COLO829 (cell line): ENCODE measurements around the gene MPDZ.

Experiments used
- DNase-seq: peaks from one replicate; pipeline ENCODE4 v3.0.0; 2012; ENCODE audit warnings: low spot score

The MPDZ gene

DNA sequence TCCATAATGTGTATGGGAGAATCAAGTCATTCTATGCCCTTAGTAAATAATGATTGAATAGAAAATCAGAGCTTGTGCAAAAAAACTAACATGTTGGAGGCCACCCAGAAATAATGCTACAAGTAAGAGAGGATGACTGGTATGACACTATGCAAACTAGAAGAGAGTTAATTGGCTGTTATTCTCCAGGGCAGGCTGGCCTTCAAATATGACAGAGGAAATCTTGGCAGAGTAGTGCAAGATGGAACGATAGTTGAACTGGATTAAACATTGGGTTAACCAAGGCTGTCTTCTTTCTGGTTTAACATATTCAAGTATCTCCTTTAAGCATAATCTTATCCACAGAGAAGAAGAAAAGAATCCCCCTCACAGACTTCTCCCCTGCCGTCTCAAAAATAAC, 196.1 kb downstream of the MPDZ start:
- no peak for DNase-seq

GRCh38 chr9:13082796-13083195, 196.7 kb downstream of the MPDZ start:
- DNase-seq = no peak

DNA sequence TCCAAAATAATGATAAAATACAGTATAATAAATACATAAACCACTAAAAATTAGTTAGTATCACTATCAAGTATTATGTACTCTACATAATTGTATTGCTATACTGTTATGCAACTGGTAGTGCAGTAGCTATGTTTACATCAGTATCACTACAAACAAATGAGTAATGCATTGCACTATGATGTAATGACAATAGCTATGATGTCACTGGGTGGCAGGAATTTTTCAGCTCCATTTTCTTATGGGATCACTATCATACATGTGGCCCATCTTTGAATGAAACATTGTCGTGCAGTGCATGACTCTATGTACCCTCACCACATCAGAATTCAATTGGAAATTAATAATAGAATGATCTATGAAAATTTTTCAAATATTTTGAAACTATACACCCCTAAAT, 201.3 kb downstream of the MPDZ start:
- no peak for DNase-seq

- DNase-seq = no peak
These were observed 202.9 kb downstream of the MPDZ start for GRCh38 chr9:13076616-13077015.

- no peak for DNase-seq
These were observed 207.6 kb downstream of the MPDZ start for GRCh38 chr9:13071921-13072320.

- DNase-seq = no peak
These were observed 208.6 kb downstream of the MPDZ start for GRCh38 chr9:13070612-13071595.

DNA sequence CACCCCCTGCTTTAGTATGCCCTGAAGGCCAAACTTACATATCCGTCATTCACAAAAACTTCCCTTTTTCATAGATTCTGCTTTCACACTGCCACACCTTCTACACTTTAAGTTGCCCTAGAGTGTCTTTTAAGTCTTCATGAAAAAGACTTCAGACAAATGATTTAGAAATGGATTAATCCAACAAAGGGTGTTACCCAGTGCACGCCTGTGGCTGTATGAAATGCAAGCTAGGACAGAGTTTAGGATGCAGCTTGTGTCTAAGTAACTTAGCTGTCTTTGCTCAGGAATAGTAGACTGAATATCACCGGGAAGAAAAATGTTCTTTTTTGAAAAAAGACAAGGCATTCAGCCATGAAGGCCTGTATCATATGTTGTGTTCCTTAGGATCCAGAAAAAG, 210.0 kb downstream of the MPDZ start:
- DNase-seq = no peak

GRCh38 chr9:13064676-13065075, 214.8 kb downstream of the MPDZ start:
- DNase-seq = no peak

DNA sequence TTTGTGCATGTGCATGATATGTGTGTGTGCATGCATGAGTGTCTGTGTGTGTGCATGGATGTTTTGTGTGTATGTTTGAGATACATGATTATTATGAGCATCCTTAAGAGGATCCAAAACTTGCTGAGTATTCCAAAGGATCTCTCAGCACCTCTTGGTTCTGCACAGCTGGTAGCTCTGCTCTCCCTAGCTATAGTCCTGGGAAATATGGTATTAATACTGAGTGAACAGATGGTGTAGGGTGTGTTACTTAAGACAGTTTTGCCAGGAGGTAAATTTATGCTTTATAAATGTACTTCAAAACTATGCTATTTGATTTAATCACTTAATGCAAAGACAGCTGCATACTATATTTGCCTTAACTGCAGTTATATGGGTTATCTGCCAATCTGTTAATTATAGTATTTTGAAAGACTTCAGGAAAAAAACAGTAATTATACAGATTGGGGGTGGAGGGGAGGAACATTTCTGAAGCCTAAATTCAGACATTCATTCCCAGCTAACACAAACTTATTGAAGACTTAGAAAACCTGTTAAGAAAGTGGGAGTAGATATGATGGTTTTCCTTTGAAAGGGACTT, 215.5 kb downstream of the MPDZ start:
- no peak for DNase-seq

DNA sequence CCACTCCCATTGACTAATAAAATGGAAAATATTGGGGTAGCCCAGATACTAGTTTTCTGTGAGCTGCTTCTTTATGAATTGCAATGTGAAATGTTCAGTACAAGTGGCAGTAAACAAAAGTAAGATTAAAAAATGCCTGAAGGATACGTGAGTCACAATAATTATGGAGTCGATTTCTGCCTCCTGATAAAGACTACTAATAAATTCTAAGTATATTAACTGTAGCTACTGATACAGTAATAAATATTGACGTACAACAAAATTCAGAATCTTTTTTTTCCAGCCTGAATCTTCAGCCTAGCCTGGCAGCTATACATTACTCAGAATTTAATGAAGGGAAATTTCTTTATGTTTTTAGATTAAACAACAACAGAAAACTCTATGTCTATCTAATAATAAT, 218.1 kb downstream of the MPDZ start:
- DNase-seq = no peak
